Ishikawa (cell line): Measurements from ENCODE around the gene KBTBD12.

Experiments used
- RAD21 ChIP-seq: IDR thresholded peaks from 2 replicates; pipeline ENCODE4 v1.6.1; 2012; ENCODE audit warnings: low read depth
- REST ChIP-seq: IDR thresholded peaks from 2 replicates; pipeline ENCODE4 v1.6.1; 2012; ENCODE audit warnings: low read depth, mild to moderate bottlenecking
- YY1 ChIP-seq: IDR thresholded peaks from 2 replicates; pipeline ENCODE4 v1.6.1; 2012; ENCODE audit warnings: low read depth

GRCh38 chr3:127942613-127943012 lies 27.6 kb downstream of the KBTBD12 start:
- no peak for TF ChIP-seq RAD21
- TF ChIP-seq YY1, result no peak
- TF ChIP-seq REST, result no peak
